HG03135 (cell line): Measurements from ENCODE around the gene TAAR9.

Experiments used
- ATAC-seq: cut with Tn5 transposase; IDR thresholded peaks from one replicate; pipeline ENCODE4 v1.9.1; 2021; ENCODE audit warnings: mild to moderate bottlenecking, moderate library complexity; ENCODE audit not compliant: unreplicated experiment

Gene TAAR9

DNA sequence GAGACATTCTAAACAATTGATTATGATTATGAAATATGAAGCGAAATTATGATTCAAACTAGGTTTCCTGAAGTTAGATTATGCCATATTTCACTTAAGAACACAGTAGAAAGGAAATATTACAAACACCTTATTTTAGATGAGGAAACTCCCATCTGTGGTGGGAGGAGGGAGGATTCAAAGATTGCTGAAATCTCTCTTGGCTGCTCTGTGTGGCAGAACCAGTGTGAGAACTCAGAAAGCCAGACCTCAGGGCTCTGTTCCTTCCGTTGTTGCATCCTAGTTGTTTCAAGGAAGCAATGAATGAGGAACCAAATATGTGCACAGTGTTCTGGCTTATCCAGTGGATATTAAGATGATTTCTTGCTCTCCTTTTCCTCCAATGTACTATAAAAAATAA, 49.3 kb downstream of the TAAR9 start:
- ATAC-seq = no peak
